GM23338 (cell line): ENCODE results near the gene SCAND1. TPM values are rescaled to one million over a fixed set of nuclear protein-coding genes. Genes with fewer than 3 reads are reported as not detected.

Source experiments
- ATAC-seq: fragments of 200-7000 bp; cut with Tn5 transposase; 3 replicates; pipeline ENCODE4 v1.9.1; 2020
- DNase-seq: peaks from one replicate; pipeline ENCODE4 v3.0.0-alpha.2; 2015; ENCODE audit warnings: low spot score
- H2AFZ ChIP-seq: fragments of 200-600 bp; sonication (generic); 2 replicates; pipeline ENCODE4 v1.8.0; 2016; ENCODE audit warnings: antibody characterized with exemption, mild to moderate bottlenecking, moderate library complexity
- H3F3A ChIP-seq: fragments of 200-600 bp; sonication (generic); replicated peaks from 2 replicates; pipeline ENCODE4 v1.8.0; 2017; ENCODE audit warnings: antibody characterized with exemption, mixed run types, low read depth
- H3K27ac ChIP-seq: fragments of 200-600 bp; sonication (generic); 2 replicates; pipeline ENCODE4 v1.6.1; 2016; ENCODE audit warnings: low read depth
- H3K27me3 ChIP-seq: fragments of 200-600 bp; sonication (generic); 2 replicates; pipeline ENCODE4 v1.8.0; 2016; ENCODE audit warnings: mild to moderate bottlenecking, mixed run types, moderate library complexity; ENCODE audit not compliant: insufficient read depth
- H3K36me3 ChIP-seq: fragments of 200-600 bp; sonication (generic); 2 replicates; pipeline ENCODE4 v1.8.0; 2016; ENCODE audit warnings: mild to moderate bottlenecking; ENCODE audit not compliant: insufficient read depth
- H3K4me1 ChIP-seq: fragments of 200-600 bp; sonication (generic); 2 replicates; pipeline ENCODE4 v1.8.0; 2016; ENCODE audit warnings: mild to moderate bottlenecking, moderate library complexity; ENCODE audit not compliant: insufficient read depth
- H3K4me2 ChIP-seq: fragments of 200-600 bp; sonication (generic); 2 replicates; pipeline ENCODE4 v1.7.1; 2017; ENCODE audit warnings: mixed run types
- H3K4me3 ChIP-seq: fragments of 200-600 bp; sonication (generic); 2 replicates; pipeline ENCODE4 v1.6.1; 2016; ENCODE audit warnings: mixed run types
- H3K79me2 ChIP-seq: fragments of 200-600 bp; sonication (generic); replicated peaks from 2 replicates; pipeline ENCODE4 v1.8.0; 2017; ENCODE audit warnings: mild to moderate bottlenecking; ENCODE audit not compliant: insufficient read depth
- H3K9me2 ChIP-seq: fragments of 200-600 bp; sonication (generic); 2 replicates; pipeline ENCODE4 v1.8.0; 2017; ENCODE audit not compliant: insufficient read depth
- H4K20me1 ChIP-seq: fragments of 200-600 bp; sonication (generic); replicated peaks from 2 replicates; pipeline ENCODE4 v1.8.0; 2017; ENCODE audit warnings: mild to moderate bottlenecking; ENCODE audit not compliant: insufficient read depth
- H3K27ac Mint-ChIP-seq: 2 replicates; pipeline ENCODE4 v1.8.0; 2020; ENCODE audit warnings: inconsistent platforms, mild to moderate bottlenecking, moderate library complexity, mixed read lengths
- H3K27me3 Mint-ChIP-seq: 3 replicates; pipeline ENCODE4 v1.8.0; 2022; ENCODE audit warnings: low read depth, mild to moderate bottlenecking, moderate library complexity, mixed read lengths, inconsistent platforms; ENCODE audit not compliant: insufficient read depth, poor library complexity
- H3K36me3 Mint-ChIP-seq: 3 replicates; pipeline ENCODE4 v1.8.0; 2021; ENCODE audit warnings: low read depth, mild to moderate bottlenecking, inconsistent platforms, moderate library complexity, mixed read lengths
- H3K4me1 Mint-ChIP-seq: 3 replicates; pipeline ENCODE4 v1.8.0; 2020; ENCODE audit warnings: mild to moderate bottlenecking, inconsistent platforms, mixed read lengths
- H3K4me3 Mint-ChIP-seq: 3 replicates; pipeline ENCODE4 v1.8.0; 2021; ENCODE audit warnings: moderate library complexity, mild to moderate bottlenecking, inconsistent platforms, mixed read lengths
- H3K9me3 Mint-ChIP-seq: 3 replicates; pipeline ENCODE4 v1.8.0; 2020; ENCODE audit warnings: moderate library complexity, mild to moderate bottlenecking, inconsistent platforms, mixed read lengths
- JUNB ChIP-seq: IDR thresholded peaks from one replicate; pipeline ENCODE4 v1.6.1; 2016; ENCODE audit warnings: antibody characterized with exemption; ENCODE audit not compliant: unreplicated experiment
- POLR2AphosphoS5 ChIP-seq: IDR thresholded peaks from 2 replicates; pipeline ENCODE4 v1.6.1; 2016; ENCODE audit warnings: antibody characterized with exemption, low read depth
- STAT1 ChIP-seq: IDR thresholded peaks from one replicate; pipeline ENCODE4 v1.6.1; 2016; ENCODE audit warnings: antibody characterized with exemption; ENCODE audit not compliant: unreplicated experiment
- ZNF331 ChIP-seq: fragments of 250-450 bp; sonication (Bioruptor Pico); IDR thresholded peaks from 2 replicates; pipeline ENCODE4 v1.5.0; 2020; ENCODE audit warnings: low read depth, mild to moderate bottlenecking, moderate library complexity
- ZNF462 ChIP-seq: fragments of 250-450 bp; sonication (Bioruptor Pico); IDR thresholded peaks from 2 replicates; pipeline ENCODE4 v1.5.0; 2020; ENCODE audit warnings: mild to moderate bottlenecking, moderate library complexity
- polyA plus RNA-seq: library from polyadenylated mRNA; unstranded; fragments of >200 nt; fragmentation: Nextera tagmentation; extraction: Ambion mirVana; gene quantifications from 2 replicates; pipeline ENCODE4 v1.2.1, GENCODE V29; 2016
- total RNA-seq: library from RNA; depleted of rRNA; stranded (reverse); fragments of >200 nt; shearing (Covaris generic); gene quantifications from 2 replicates; pipeline ENCODE4 v1.2.3, GENCODE V29; 2014
- TF ChIP-seq, protein P1 (sequence below): IDR thresholded peaks from 2 replicates; pipeline ENCODE4 v1.6.1; 2016; ENCODE audit warnings: antibody characterized with exemption

Gene SCAND1
- total and polyA plus RNA-seq, 2 experiments from 2014 or later, result 118 to 245 TPM

DNA sequence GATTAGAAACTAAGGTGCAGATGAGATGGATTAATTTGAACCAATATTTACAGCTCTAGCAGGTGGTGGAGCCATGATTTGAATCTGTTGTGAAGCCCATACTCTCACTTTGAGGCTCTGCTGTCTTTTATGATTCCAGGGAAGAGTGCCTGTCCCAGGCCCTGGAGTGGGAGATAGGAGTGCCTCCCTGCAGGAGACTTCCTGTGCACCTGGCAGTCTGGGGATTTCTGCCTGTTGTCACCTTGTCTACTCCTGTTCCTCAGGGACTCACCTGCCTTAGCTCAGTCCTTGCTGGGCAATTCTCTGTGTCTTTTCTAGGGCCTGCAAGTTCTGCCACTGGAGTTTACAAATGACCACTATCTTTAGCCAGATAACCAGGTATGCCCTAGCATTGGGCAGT, 46.3 kb downstream of the SCAND1 start:
- Histone ChIP-seq H3K4me1 (peaks cover 18% of the 10 kb centered on the region), H3K27ac (peak overlapping the region; percentile 73; the same call in 1 of the 2 replicates), H3K4me3 (no peak overlapping the region), H3K9me2 (no peaks in the 10 kb centered on the region), H4K20me1 (no peaks in the 10 kb centered on the region; the same call in 1 of the 2 replicates), H3K27me3 (no peaks in the 10 kb centered on the region), H3K79me2 (no peaks in the 10 kb centered on the region), H3K4me2 (peak overlapping the region; percentile 40), H3K36me3 (no peaks in the 10 kb centered on the region; the same call in 1 of the 2 replicates), H2AFZ (no peak overlapping the region), H3F3A (no peaks in the 10 kb centered on the region)
- Mint-ChIP-seq H3K36me3 (peaks cover 36% of the 10 kb centered on the region), H3K27me3 (peaks cover 7% of the 10 kb centered on the region), H3K9me3 (peaks cover 2% of the 10 kb centered on the region; the same call in 1 of the 3 replicates), H3K27ac (peak overlapping the region; percentile 71), H3K4me3 (no peak overlapping the region; the same call in 2 of the 3 replicates), H3K4me1 (peaks cover 28% of the 10 kb centered on the region)
- TF ChIP-seq ZNF331 (no peak), POLR2AphosphoS5 (no peak), ZNF462 (CRISPR knock-in tag) (peak; percentile 47; the same call in 1 of the 2 replicates), JUNB (no peak), STAT1 (no peak)
- TF ChIP-seq, protein P1, sequence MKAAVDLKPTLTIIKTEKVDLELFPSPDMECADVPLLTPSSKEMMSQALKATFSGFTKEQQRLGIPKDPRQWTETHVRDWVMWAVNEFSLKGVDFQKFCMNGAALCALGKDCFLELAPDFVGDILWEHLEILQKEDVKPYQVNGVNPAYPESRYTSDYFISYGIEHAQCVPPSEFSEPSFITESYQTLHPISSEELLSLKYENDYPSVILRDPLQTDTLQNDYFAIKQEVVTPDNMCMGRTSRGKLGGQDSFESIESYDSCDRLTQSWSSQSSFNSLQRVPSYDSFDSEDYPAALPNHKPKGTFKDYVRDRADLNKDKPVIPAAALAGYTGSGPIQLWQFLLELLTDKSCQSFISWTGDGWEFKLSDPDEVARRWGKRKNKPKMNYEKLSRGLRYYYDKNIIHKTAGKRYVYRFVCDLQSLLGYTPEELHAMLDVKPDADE, result peak; percentile 44; the same call in 1 of the 2 replicates
- peak; percentile 83 for ATAC-seq
- DNase-seq, result peak; percentile 59
